ENCODE measurements around the gene ACAA2. TPM values are rescaled to one million over a fixed set of nuclear protein-coding genes. Genes with fewer than 3 reads are reported as not detected.

Gene ACAA2
- total and polyA plus RNA-seq, 10 of the 15 experiments (the other 5 are each of a cell fraction or from before 2014, with no cell fraction given), result 43.1 to 134 (median 64.6) TPM

GRCh38 chr18:49763590-49763989 is 49.7 kb downstream of the ACAA2 start:
- no peak overlapping the region for H3K4me2 ChIP-seq (ENCODE audit: control insufficient read depth, insufficient read depth)
- no peaks in the 10 kb centered on the region for H3K4me1 ChIP-seq (ENCODE audit: control insufficient read depth, insufficient read depth, low read length)
- H3K9me3 ChIP-seq (replicated peaks; ENCODE audit: control insufficient read depth, insufficient read depth, low read length), result no peaks in the 10 kb centered on the region
- ATAC-seq (no peak), DNase-seq (ENCODE audit: low read depth, low spot score) (no peak), FAIRE-seq (no peak)
- no peak overlapping the region for H3K4me3 ChIP-seq
- CTCF ChIA-PET, result interaction anchor here (0.9 kb wide), 1 partner anchor 95 kb away, joined by 3 read pairs; no protein-coding TSS in a partner anchor
- BruUV-seq (replicated peaks), result no TSS peak
- SMC1A ChIA-PET (ENCODE audit: uncharacterized antibody, unreplicated experiment), result interaction anchor here (1.2 kb wide), 1 partner anchor 13 kb away, joined by 3 read pairs; no protein-coding TSS in a partner anchor
- POLR2A ChIA-PET, result no interaction called here
- TF ChIP-seq MEF2A (IDR thresholded peaks at IDR 0.05; ENCODE audit: insufficient read depth, low read depth, low read length) (no peak), YBX1 (IDR thresholded peaks at IDR 0.05) (no peak), NFYB (IDR thresholded peaks at IDR 0.05; ENCODE audit: insufficient read depth, low read depth, low read length) (no peak), POLR2AphosphoS5 (IDR thresholded peaks at IDR 0.05; ENCODE audit: low read length) (no peak), FOS (IDR thresholded peaks at IDR 0.05; ENCODE audit: borderline replicate concordance, extremely low read depth, insufficient read length) (no peak), MAX (IDR thresholded peaks at IDR 0.05; ENCODE audit: low read depth, low read length) (no peak), ZBTB11 (CRISPR knock-in tag; IDR thresholded peaks at IDR 0.05) (no peak), RFX5 (IDR thresholded peaks at IDR 0.05; ENCODE audit: low read depth, low read length) (no peak), GABPA (IDR thresholded peaks at IDR 0.05; ENCODE audit: low read depth) (no peak), ZBTB33 (IDR thresholded peaks at IDR 0.05) (no peak), MTA2 (IDR thresholded peaks at IDR 0.05; ENCODE audit: low read depth) (no peak)
- TF ChIP-seq, protein P1, sequence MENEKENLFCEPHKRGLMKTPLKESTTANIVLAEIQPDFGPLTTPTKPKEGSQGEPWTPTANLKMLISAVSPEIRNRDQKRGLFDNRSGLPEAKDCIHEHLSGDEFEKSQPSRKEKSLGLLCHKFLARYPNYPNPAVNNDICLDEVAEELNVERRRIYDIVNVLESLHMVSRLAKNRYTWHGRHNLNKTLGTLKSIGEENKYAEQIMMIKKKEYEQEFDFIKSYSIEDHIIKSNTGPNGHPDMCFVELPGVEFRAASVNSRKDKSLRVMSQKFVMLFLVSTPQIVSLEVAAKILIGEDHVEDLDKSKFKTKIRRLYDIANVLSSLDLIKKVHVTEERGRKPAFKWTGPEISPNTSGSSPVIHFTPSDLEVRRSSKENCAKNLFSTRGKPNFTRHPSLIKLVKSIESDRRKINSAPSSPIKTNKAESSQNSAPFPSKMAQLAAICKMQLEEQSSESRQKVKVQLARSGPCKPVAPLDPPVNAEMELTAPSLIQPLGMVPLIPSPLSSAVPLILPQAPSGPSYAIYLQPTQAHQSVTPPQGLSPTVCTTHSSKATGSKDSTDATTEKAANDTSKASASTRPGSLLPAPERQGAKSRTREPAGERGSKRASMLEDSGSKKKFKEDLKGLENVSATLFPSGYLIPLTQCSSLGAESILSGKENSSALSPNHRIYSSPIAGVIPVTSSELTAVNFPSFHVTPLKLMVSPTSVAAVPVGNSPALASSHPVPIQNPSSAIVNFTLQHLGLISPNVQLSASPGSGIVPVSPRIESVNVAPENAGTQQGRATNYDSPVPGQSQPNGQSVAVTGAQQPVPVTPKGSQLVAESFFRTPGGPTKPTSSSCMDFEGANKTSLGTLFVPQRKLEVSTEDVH (IDR thresholded peaks at IDR 0.05; ENCODE audit: low read depth, partially characterized antibody), result no peak
- no peak overlapping the region for H3K9ac ChIP-seq (ENCODE audit: control insufficient read depth, insufficient read depth, low read length)
- H3K27ac ChIP-seq (ENCODE audit: control insufficient read depth, insufficient read depth), result no peak overlapping the region
- intact Hi-C loops (cut with micrococcal nuclease; ENCODE audit: unreplicated experiment) (no loop called here), in situ Hi-C loops (cut with MboI) (no loop called here)
- H4K20me1 ChIP-seq (ENCODE audit: control insufficient read depth, insufficient read depth), result no peaks in the 10 kb centered on the region
- RAD21 ChIA-PET (ENCODE audit: unreplicated experiment), result interaction anchor here (1.0 kb wide), 1 partner anchor 253 kb away, joined by 3 read pairs; no protein-coding TSS in a partner anchor
- H3K27me3 ChIP-seq (replicated peaks in 1 of 2; ENCODE audit: control insufficient read depth in 2 of 2, insufficient read depth in 2 of 2, low read length in 1 of 2), result no peaks in the 10 kb centered on the region
- H3K79me2 ChIP-seq (ENCODE audit: control insufficient read depth, insufficient read depth, low read length), result no peaks in the 10 kb centered on the region
- WGBS (ENCODE audit: insufficient coverage, insufficient replicate concordance, low lambda C conversion rate, missing lambda C conversion rate), result 24% methylated on average over 2 of the region's 2 CpGs
- no peaks in the 10 kb centered on the region for H3K36me3 ChIP-seq (ENCODE audit: control insufficient read depth in 2 of 2, insufficient read depth in 2 of 2, low read length in 1 of 2)
- no peak overlapping the region for H2AFZ ChIP-seq (ENCODE audit: control insufficient read depth, low read depth, low read length)
